GM12878 (cell line): ENCODE results near the gene TMEM168. TPM values are rescaled to one million over a fixed set of nuclear protein-coding genes. Genes with fewer than 3 reads are reported as not detected.

ENCODE experiments used
- ATAC-seq: fragments of 200-7000 bp; cut with Tn5 transposase; 3 replicates; pipeline ENCODE4 v1.9.1; 2020; ENCODE audit warnings: mild to moderate bottlenecking, moderate library complexity
- BruUV-seq: library from RNA; stranded (reverse); fragments of 400-500 nt; replicated peaks from 2 replicates; lab custom pipeline; 2021; lab: Mats Ljungman, UMichigan
- CTCF ChIA-PET: fragments of 300-600 bp; sonication (Branson Sonifier 250); formaldehyde crosslinking; extraction: SDS; loops from one replicate; lab custom pipeline; 2021; ENCODE audit warnings: inconsistent platforms; lab: Yijun Ruan, JAX
- POLR2A ChIA-PET: fragments of 350-600 bp; formaldehyde crosslinking; extraction: SDS; loops from one replicate; lab custom pipeline; 2021; ENCODE audit warnings: inconsistent platforms; lab: Charles Lee
- RAD21 ChIA-PET: fragments of 300-600 bp; sonication (Branson Sonifier 250); formaldehyde crosslinking; loops from one replicate; lab custom pipeline; 2023; ENCODE audit warnings: antibody characterized with exemption; ENCODE audit not compliant: unreplicated experiment; lab: Charles Lee
- SMC1A ChIA-PET: fragments of 300-600 bp; sonication (Branson Sonifier 250); formaldehyde crosslinking; loops from one replicate; lab custom pipeline; 2023; ENCODE audit not compliant: unreplicated experiment, uncharacterized antibody; lab: Charles Lee
- DNase-seq: peaks from one replicate; pipeline ENCODE4 v3.0.0-alpha.2; 2011; ENCODE audit warnings: low read depth, low spot score
- FAIRE-seq: peaks from 3 replicates; lab custom pipeline; 2011; peaks lifted over from hg19 to GRCh38; lab: Jason Lieb, UNC
- H2AFZ ChIP-seq: 2 replicates; pipeline ENCODE4 v1.6.0; 2011; ENCODE audit warnings: low read depth, low read length, control low read depth; ENCODE audit not compliant: control insufficient read depth
- H3K27ac ChIP-seq: 2 replicates; pipeline ENCODE4 v1.5.1; 2011; ENCODE audit warnings: control low read depth; ENCODE audit not compliant: control insufficient read depth, insufficient read depth
- H3K27me3 ChIP-seq, 2 experiments: replicated peaks in 1 of 2; 2 replicates each; pipeline versions ENCODE4 v1.6.0 to v1.6.1; 2011; ENCODE audit warnings: low read length in 1 of 2; ENCODE audit not compliant: control insufficient read depth in 2 of 2, insufficient read depth in 2 of 2
- H3K36me3 ChIP-seq, 2 experiments: 2 replicates each; pipeline ENCODE4 v1.5.1; 2011; ENCODE audit warnings: low read length in 1 of 2; ENCODE audit not compliant: control insufficient read depth in 2 of 2, insufficient read depth in 2 of 2
- H3K4me1 ChIP-seq: 2 replicates; pipeline ENCODE4 v1.6.1; 2011; ENCODE audit warnings: mild to moderate bottlenecking, low read length, moderate library complexity, mixed read lengths; ENCODE audit not compliant: control insufficient read depth, insufficient read depth
- H3K4me2 ChIP-seq: 2 replicates; pipeline ENCODE4 v1.6.0; 2011; ENCODE audit warnings: control low read depth; ENCODE audit not compliant: control insufficient read depth, insufficient read depth
- H3K4me3 ChIP-seq: fragments of 200-600 bp; sonication (generic); 2 replicates; pipeline ENCODE4 v1.5.1; 2016
- H3K79me2 ChIP-seq: 2 replicates; pipeline ENCODE4 v1.6.0; 2011; ENCODE audit warnings: low read length; ENCODE audit not compliant: control insufficient read depth, insufficient read depth
- H3K9ac ChIP-seq: 2 replicates; pipeline ENCODE4 v1.8.0; 2011; ENCODE audit warnings: low read length, control low read depth, mixed read lengths; ENCODE audit not compliant: control insufficient read depth, insufficient read depth
- H3K9me3 ChIP-seq: replicated peaks from 3 replicates; pipeline ENCODE4 v1.5.1; 2011; ENCODE audit warnings: mild to moderate bottlenecking, low read length; ENCODE audit not compliant: control insufficient read depth, insufficient read depth
- H4K20me1 ChIP-seq: 2 replicates; pipeline ENCODE4 v1.6.0; 2011; ENCODE audit not compliant: control insufficient read depth, insufficient read depth
- HDAC6 ChIP-seq: fragments of 200-600 bp; sonication (generic); IDR thresholded peaks from one replicate; pipeline ENCODE4 v1.8.0; 2017; ENCODE audit warnings: antibody characterized with exemption; ENCODE audit not compliant: unreplicated experiment
- MAX ChIP-seq: IDR thresholded peaks from 2 replicates; pipeline ENCODE4 v1.6.1; 2012; ENCODE audit warnings: low read depth, low read length, improper control_type of control experiment
- POLR2AphosphoS2 ChIP-seq: IDR thresholded peaks from 2 replicates; pipeline ENCODE4 v1.6.1; 2011; ENCODE audit warnings: low read depth, mild to moderate bottlenecking, low read length, improper control_type of control experiment, moderate library complexity
- RELA ChIP-seq: fragments of 450-650 bp; IDR thresholded peaks from 2 replicates; pipeline ENCODE4 v1.8.0; 2014; ENCODE audit warnings: borderline replicate concordance; ENCODE audit not compliant: partially characterized antibody
- STAT1 ChIP-seq: fragments of 450-650 bp; conservative IDR thresholded peaks from 2 replicates; pipeline ENCODE4 v1.6.1; 2014; ENCODE audit warnings: antibody characterized with exemption, mild to moderate bottlenecking
- TARDBP ChIP-seq: IDR thresholded peaks from 2 replicates; pipeline ENCODE4 v1.6.1; 2016; ENCODE audit warnings: borderline replicate concordance
- TCF7 ChIP-seq: IDR thresholded peaks from 2 replicates; pipeline ENCODE4 v1.6.1; 2014; ENCODE audit warnings: antibody characterized with exemption, borderline replicate concordance
- ZNF207 ChIP-seq: fragments of 450-650 bp; IDR thresholded peaks from 2 replicates; pipeline ENCODE4 v1.6.1; 2014; ENCODE audit warnings: antibody characterized with exemption, mild to moderate bottlenecking, borderline replicate concordance
- ZNF592 ChIP-seq: fragments of 450-650 bp; IDR thresholded peaks from 2 replicates; pipeline ENCODE4 v1.6.1; 2017; ENCODE audit warnings: mild to moderate bottlenecking, moderate library complexity
- ZNF687 ChIP-seq: fragments of 450-650 bp; IDR thresholded peaks from 2 replicates; pipeline ENCODE4 v1.6.1; 2017; ENCODE audit warnings: mild to moderate bottlenecking, moderate library complexity
- WGBS: methylation state at CpG from one replicate; pipeline ENCODE4 v1.1.6; 2016; ENCODE audit warnings: low lambda C conversion rate; ENCODE audit not compliant: insufficient replicate concordance, insufficient coverage; ENCODE audit errors: missing lambda C conversion rate; 5-methylcytosine and 5-hydroxymethylcytosine counted together
- in situ Hi-C: fragments of 300-500 bp; cut with MboI; formaldehyde crosslinking; loops from 9 replicates; pipeline ENCODE4 v1.14.3; 2018; ENCODE audit warnings: mixed read lengths
- intact Hi-C: fragments of 100-400 bp; cut with micrococcal nuclease; formaldehyde crosslinking; loops from one replicate; pipeline ENCODE4 v1.14.2; 2022; ENCODE audit not compliant: unreplicated experiment
- polyA plus RNA-seq, 11 experiments: library from polyadenylated mRNA; depleted of rRNA in 4 of 11; unstranded in 6 of 11; stranded (reverse) in 5 of 11; fragments of >200 nt; fragmentation: Nextera tagmentation in 4 of 11; fragmentation: Illumina TruSeq in 1 of 11; extraction: Ambion mirVana in 4 of 11; extraction: Trizol in 1 of 11; gene quantifications; 1 replicate in 1 of 11; 2 replicates in 10 of 11; pipeline versions ENCODE4 v1.2.1 to v1.2.3, GENCODE V29; 2011 to 2016; ENCODE audit warnings: inconsistent platforms in 2 of 11, missing spikeins in 2 of 11, low read depth in 1 of 11
- total RNA-seq, 4 experiments: library from RNA; depleted of rRNA in 3 of 4; stranded (reverse); fragments of >200 nt in 3 of 4; fragmentation: Illumina TruSeq in 1 of 4; extraction: Trizol in 1 of 4; gene quantifications; 2 replicates each; pipeline versions ENCODE4 v1.2.1 to v1.2.3, GENCODE V29; 2013 to 2021
- TF ChIP-seq, protein P1 (sequence below): fragments of 450-650 bp; IDR thresholded peaks from 2 replicates; pipeline ENCODE4 v1.6.1; 2018; ENCODE audit warnings: mild to moderate bottlenecking, low read depth, moderate library complexity; ENCODE audit not compliant: partially characterized antibody

Gene TMEM168
- total and polyA plus RNA-seq, 10 of the 15 experiments (the other 5 are each of a cell fraction or from before 2014, with no cell fraction given) = 9.1 to 44.2 (median 19.8) TPM

- Histone ChIP-seq H3K79me2 (no peaks in the 10 kb centered on the region), H3K27ac (no peak overlapping the region), H3K4me2 (no peak overlapping the region), H3K9me3 (no peaks in the 10 kb centered on the region; the same call in 2 of the 3 replicates), H3K27me3 (no peaks in the 10 kb centered on the region), H3K4me1 (no peaks in the 10 kb centered on the region), H2AFZ (no peak overlapping the region), H3K4me3 (no peak overlapping the region), H3K9ac (no peak overlapping the region), H4K20me1 (no peaks in the 10 kb centered on the region), H3K36me3 (no peaks in the 10 kb centered on the region)
- intact Hi-C loops = no loop called here
- 88% methylated on average over 1 of the region's 1 CpG for WGBS
- in situ Hi-C loops = no loop called here
- TF ChIP-seq TCF7 = no peak
- no peak for TF ChIP-seq ZNF592
- TF ChIP-seq STAT1 = no peak
- no peak for TF ChIP-seq ZNF687
- no peak for TF ChIP-seq TARDBP
- no peak for TF ChIP-seq POLR2AphosphoS2
- TF ChIP-seq ZNF207 = no peak
- no peak for TF ChIP-seq RELA
- TF ChIP-seq HDAC6 = no peak
- TF ChIP-seq, protein P1, sequence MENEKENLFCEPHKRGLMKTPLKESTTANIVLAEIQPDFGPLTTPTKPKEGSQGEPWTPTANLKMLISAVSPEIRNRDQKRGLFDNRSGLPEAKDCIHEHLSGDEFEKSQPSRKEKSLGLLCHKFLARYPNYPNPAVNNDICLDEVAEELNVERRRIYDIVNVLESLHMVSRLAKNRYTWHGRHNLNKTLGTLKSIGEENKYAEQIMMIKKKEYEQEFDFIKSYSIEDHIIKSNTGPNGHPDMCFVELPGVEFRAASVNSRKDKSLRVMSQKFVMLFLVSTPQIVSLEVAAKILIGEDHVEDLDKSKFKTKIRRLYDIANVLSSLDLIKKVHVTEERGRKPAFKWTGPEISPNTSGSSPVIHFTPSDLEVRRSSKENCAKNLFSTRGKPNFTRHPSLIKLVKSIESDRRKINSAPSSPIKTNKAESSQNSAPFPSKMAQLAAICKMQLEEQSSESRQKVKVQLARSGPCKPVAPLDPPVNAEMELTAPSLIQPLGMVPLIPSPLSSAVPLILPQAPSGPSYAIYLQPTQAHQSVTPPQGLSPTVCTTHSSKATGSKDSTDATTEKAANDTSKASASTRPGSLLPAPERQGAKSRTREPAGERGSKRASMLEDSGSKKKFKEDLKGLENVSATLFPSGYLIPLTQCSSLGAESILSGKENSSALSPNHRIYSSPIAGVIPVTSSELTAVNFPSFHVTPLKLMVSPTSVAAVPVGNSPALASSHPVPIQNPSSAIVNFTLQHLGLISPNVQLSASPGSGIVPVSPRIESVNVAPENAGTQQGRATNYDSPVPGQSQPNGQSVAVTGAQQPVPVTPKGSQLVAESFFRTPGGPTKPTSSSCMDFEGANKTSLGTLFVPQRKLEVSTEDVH = no peak
- no peak for TF ChIP-seq MAX
- BruUV-seq = no TSS peak
- DNase-seq = no peak
- SMC1A ChIA-PET = interaction anchor here (1.0 kb wide), 1 partner anchor 52 kb away, joined by 3 read pairs; no protein-coding TSS in a partner anchor
- RAD21 ChIA-PET = no interaction called here
- no peak for ATAC-seq
- FAIRE-seq = no peak
- POLR2A ChIA-PET = no interaction called here
- CTCF ChIA-PET = no interaction called here
These were observed 54.9 kb downstream of the TMEM168 start for GRCh38 chr7:112735261-112735660.
